ENCODE measurements around the gene CACNA2D3.
"Not testable (repeated sequence)": the region's sequence is repeated elsewhere in the genome, so short reads cannot be mapped to it uniquely, and the experiment has no call there.

Gene CACNA2D3

DNA sequence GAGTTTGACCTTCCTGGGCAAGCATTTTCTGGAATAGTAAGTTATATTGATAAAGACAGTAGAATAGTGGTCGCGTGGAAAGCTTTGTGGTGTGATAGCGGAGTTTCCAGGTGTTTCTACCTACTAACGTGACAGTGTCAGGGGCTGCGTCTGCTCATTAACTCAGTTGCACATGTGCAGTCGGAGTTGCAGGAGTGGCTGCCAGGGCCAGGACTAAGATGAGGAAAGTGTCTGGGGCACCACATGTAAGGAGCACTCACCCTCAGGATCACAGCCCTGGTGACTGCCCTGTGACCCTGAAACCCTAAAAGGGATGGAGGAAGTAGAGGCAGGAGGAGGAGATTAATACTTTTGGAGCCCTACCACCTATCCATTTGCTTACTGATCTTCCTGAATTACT lies 510.5 kb downstream of the CACNA2D3 start:
- H3K56ac ChIP-seq (ENCODE audit: low read length): no peak overlapping the region
- H3K27ac ChIP-seq (ENCODE audit: low read depth, low read length): no peak overlapping the region
- no peak overlapping the region for H4K5ac ChIP-seq (ENCODE audit: low read length)
- peaks cover 4% of the 10 kb centered on the region for H3K79me1 ChIP-seq (ENCODE audit: low read length)
- H3K18ac ChIP-seq (ENCODE audit: low read length): no peak overlapping the region
- WGBS (ENCODE audit: extremely low coverage, insufficient coverage, low lambda C conversion rate): no CpG with 5 or more reads among the region's 6 CpGs
- peaks cover 5% of the 10 kb centered on the region for H3K4me1 ChIP-seq (ENCODE audit: control insufficient read depth, low read depth, low read length)
- no peak overlapping the region for H3K9ac ChIP-seq (ENCODE audit: low read length)
- H3K4ac ChIP-seq (ENCODE audit: low read depth, low read length): no peak overlapping the region
- H3K4me3 ChIP-seq (ENCODE audit: low read length): no peak overlapping the region
- DNase-seq: no peak
- H2AK5ac ChIP-seq (ENCODE audit: low read length): no peak overlapping the region
- no peak overlapping the region for H2BK15ac ChIP-seq (replicated peaks; ENCODE audit: low read depth)
- no peaks in the 10 kb centered on the region for H3K79me2 ChIP-seq (ENCODE audit: control insufficient read depth, insufficient read depth, low read length)
- H2BK5ac ChIP-seq (ENCODE audit: low read length): no peak overlapping the region
- no peak overlapping the region for H3K4me2 ChIP-seq (ENCODE audit: low read length)
- no peak overlapping the region for H3K23ac ChIP-seq (ENCODE audit: low read length)
- H3K36me3 ChIP-seq (ENCODE audit: control insufficient read depth, insufficient read depth, low read length): no peaks in the 10 kb centered on the region
- no peak overlapping the region for H4K8ac ChIP-seq (ENCODE audit: low read depth, low read length)
- no peaks in the 10 kb centered on the region for H3K27me3 ChIP-seq (ENCODE audit: insufficient read depth, low read length, poor library complexity)
- no peak overlapping the region for H2BK120ac ChIP-seq (ENCODE audit: low read depth, low read length)

DNA sequence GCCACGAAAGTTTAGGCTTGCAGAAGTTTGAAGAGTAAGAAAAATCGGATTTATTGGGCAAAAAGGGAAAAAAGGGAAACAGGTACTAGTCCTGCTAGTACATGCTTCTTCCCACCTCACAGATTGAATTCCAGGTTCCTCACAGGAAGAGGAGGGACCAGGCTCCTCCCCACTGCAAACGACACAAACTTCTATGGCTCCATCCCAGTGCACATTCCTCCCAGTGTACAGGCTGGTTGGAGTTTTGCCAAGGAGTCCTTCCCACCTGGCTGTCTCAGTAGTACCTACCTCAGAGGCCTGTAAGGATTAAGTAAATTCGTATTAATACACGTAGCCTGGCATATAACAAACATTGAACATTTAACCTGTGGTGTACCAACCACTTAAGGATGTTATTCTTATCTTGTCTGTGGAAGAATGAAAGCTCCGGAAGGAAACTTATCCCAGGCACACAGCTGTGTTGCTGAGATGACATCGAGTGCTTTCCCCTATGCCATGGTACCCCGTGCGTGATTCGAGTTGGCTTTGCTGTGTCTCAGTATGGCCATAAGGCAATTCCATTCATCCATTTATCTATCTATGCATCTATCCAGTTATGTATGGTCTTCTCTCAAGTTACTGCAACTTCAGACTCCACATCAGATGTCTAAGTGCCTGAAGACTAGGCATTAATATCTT lies 511.2 kb downstream of the CACNA2D3 start:
- WGBS (ENCODE audit: extremely low coverage, insufficient coverage, low lambda C conversion rate): no CpG with 5 or more reads among the region's 10 CpGs
- Histone ChIP-seq H3K79me1 (ENCODE audit: low read length) (peaks cover 4% of the 10 kb centered on the region), H4K8ac (ENCODE audit: low read depth, low read length) (no peak overlapping the region), H2AK5ac (ENCODE audit: low read length) (no peak overlapping the region), H2BK15ac (replicated peaks; ENCODE audit: low read depth) (no peak overlapping the region), H3K79me2 (ENCODE audit: control insufficient read depth, insufficient read depth, low read length) (no peaks in the 10 kb centered on the region), H3K36me3 (ENCODE audit: control insufficient read depth, insufficient read depth, low read length) (no peaks in the 10 kb centered on the region), H3K4ac (ENCODE audit: low read depth, low read length) (no peak overlapping the region), H3K4me1 (ENCODE audit: control insufficient read depth, low read depth, low read length) (peaks cover 5% of the 10 kb centered on the region), H2BK120ac (ENCODE audit: low read depth, low read length) (no peak overlapping the region), H3K27ac (ENCODE audit: low read depth, low read length) (peak overlapping the region; percentile 0), H3K4me2 (ENCODE audit: low read length) (no peak overlapping the region), H4K5ac (ENCODE audit: low read length) (no peak overlapping the region), H3K56ac (ENCODE audit: low read length) (no peak overlapping the region), H3K27me3 (ENCODE audit: insufficient read depth, low read length, poor library complexity) (no peaks in the 10 kb centered on the region), H3K18ac (ENCODE audit: low read length) (no peak overlapping the region), H3K23ac (ENCODE audit: low read length) (no peak overlapping the region), H3K4me3 (ENCODE audit: low read length) (no peak overlapping the region), H3K9ac (ENCODE audit: low read length) (peak overlapping the region; percentile 2), H2BK5ac (ENCODE audit: low read length) (no peak overlapping the region)
- no peak for DNase-seq

DNA sequence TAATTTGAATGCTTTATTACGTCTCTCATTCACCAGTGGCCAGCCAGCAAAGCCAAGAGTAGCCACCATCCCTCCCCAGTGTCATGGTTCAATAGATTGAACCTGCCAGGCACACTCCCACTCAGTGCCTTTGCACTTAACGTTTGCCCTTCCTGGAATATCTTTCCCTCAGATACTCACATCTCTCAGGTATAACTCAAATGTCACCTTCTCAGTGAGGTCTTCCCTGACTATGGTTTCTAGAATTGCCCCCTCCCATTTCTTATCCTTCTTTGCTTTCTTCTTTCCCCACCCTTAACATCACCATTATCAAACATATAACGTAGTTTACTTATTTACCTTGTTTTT lies 511.7 kb downstream of the CACNA2D3 start:
- DNase-seq: no peak
- Histone ChIP-seq H3K27me3 (ENCODE audit: insufficient read depth, low read length, poor library complexity) (no peaks in the 10 kb centered on the region), H2BK120ac (ENCODE audit: low read depth, low read length) (no peak overlapping the region), H2BK5ac (ENCODE audit: low read length) (no peak overlapping the region), H4K8ac (ENCODE audit: low read depth, low read length) (no peak overlapping the region), H3K4me3 (ENCODE audit: low read length) (no peak overlapping the region), H3K27ac (ENCODE audit: low read depth, low read length) (peak overlapping the region; percentile 0), H3K23ac (ENCODE audit: low read length) (no peak overlapping the region), H2AK5ac (ENCODE audit: low read length) (peak overlapping the region; percentile 88), H4K5ac (ENCODE audit: low read length) (no peak overlapping the region), H3K79me1 (ENCODE audit: low read length) (peaks cover 4% of the 10 kb centered on the region), H2BK15ac (replicated peaks; ENCODE audit: low read depth) (no peak overlapping the region), H3K56ac (ENCODE audit: low read length) (peak overlapping the region; percentile 15), H3K18ac (ENCODE audit: low read length) (no peak overlapping the region), H3K9ac (ENCODE audit: low read length) (peak overlapping the region; percentile 2), H3K79me2 (ENCODE audit: control insufficient read depth, insufficient read depth, low read length) (no peaks in the 10 kb centered on the region), H3K4ac (ENCODE audit: low read depth, low read length) (no peak overlapping the region), H3K4me2 (ENCODE audit: low read length) (no peak overlapping the region), H3K4me1 (ENCODE audit: control insufficient read depth, low read depth, low read length) (peaks cover 5% of the 10 kb centered on the region), H3K36me3 (ENCODE audit: control insufficient read depth, insufficient read depth, low read length) (no peaks in the 10 kb centered on the region)
- WGBS (ENCODE audit: extremely low coverage, insufficient coverage, low lambda C conversion rate): 100% methylated on average over 1 of the region's 3 CpGs

DNA sequence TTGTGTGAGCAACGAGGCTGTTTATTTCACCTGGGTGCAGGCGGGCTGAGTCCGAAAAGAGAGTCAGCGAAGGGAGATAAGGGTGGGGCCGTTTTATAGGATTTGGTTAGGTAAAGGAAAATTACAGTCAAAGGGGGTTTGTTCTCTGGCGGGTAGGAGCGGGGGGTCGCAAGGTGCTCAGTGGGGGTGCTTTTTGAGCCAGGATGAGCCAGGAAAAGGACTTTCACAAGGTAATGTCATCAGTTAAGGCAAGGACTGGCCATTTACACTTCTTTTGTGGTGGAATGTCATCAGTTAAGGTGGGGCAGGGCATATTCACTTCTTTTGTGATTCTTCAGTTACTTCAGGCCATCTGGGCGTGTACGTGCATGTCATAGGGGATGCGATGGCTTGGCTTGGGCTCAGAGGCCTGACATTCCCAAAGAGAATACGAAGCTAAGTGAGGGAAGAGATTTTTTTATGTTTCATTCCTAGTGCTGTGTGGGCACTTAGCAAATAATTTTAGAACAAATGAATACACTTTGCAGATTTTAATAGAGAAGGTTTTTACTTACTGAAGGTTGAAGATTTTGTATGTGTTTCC lies 517.5 kb downstream of the CACNA2D3 start:
- not testable (repeated sequence) for H4K5ac ChIP-seq (ENCODE audit: low read length); H3K23ac ChIP-seq (ENCODE audit: low read length); H3K79me2 ChIP-seq (ENCODE audit: control insufficient read depth, insufficient read depth, low read length); H3K79me1 ChIP-seq (ENCODE audit: low read length); H3K56ac ChIP-seq (ENCODE audit: low read length); H3K27ac ChIP-seq (ENCODE audit: low read depth, low read length); H2BK120ac ChIP-seq (ENCODE audit: low read depth, low read length); H2BK15ac ChIP-seq (replicated peaks; ENCODE audit: low read depth); H3K18ac ChIP-seq (ENCODE audit: low read length); H3K36me3 ChIP-seq (ENCODE audit: control insufficient read depth, insufficient read depth, low read length); H3K27me3 ChIP-seq (ENCODE audit: insufficient read depth, low read length, poor library complexity); H3K9ac ChIP-seq (ENCODE audit: low read length); H4K8ac ChIP-seq (ENCODE audit: low read depth, low read length); H3K4me2 ChIP-seq (ENCODE audit: low read length); H2BK5ac ChIP-seq (ENCODE audit: low read length); H2AK5ac ChIP-seq (ENCODE audit: low read length); H3K4ac ChIP-seq (ENCODE audit: low read depth, low read length); H3K4me1 ChIP-seq (ENCODE audit: control insufficient read depth, low read depth, low read length); H3K4me3 ChIP-seq (ENCODE audit: low read length)
- peak; percentile 83 for DNase-seq
- no CpG with 5 or more reads among the region's 12 CpGs for WGBS (ENCODE audit: extremely low coverage, insufficient coverage, low lambda C conversion rate)

DNA sequence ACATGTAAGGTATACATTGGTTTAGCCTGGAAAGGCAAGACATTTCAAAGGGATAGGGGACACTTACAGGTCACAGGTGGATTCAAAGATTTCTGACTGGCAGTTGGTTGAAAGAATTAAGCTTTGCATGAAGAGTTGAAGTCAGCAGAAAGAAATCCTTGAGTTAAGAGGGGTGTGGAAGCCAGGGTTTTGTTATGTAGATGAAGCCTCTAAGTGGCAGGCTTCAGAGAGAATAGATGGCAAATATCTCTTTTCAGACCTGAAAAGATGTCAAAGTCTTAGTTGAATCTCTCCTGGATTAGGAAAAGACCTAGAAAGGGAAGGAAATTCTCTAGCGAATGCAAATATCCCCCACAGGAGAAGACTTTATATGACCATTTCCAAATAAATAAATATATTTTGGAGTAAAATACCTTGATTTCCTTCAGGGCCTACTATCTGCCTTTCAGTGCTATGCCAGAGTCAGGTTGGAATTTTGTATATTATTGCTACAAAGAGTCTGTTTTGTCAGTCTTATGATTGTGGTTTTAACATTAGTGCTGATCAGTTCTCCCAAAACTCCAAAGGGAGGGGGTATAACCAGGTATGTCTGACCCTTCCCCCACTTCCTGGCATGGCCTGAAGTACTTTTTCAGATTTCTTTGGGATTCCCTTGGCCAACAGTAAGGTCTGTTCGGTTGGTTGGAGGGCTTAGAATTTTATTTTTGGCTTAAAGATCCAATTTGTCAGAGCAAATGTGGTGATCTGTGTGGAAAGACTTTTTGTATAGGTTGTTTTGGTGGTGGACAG lies 519.1 kb downstream of the CACNA2D3 start:
- H2BK15ac ChIP-seq (replicated peaks; ENCODE audit: low read depth): peak overlapping the region; percentile 92
- H3K79me1 ChIP-seq (ENCODE audit: low read length): no peaks in the 10 kb centered on the region
- H3K18ac ChIP-seq (ENCODE audit: low read length): peak overlapping the region; percentile 76
- no peak overlapping the region for H3K4ac ChIP-seq (ENCODE audit: low read depth, low read length)
- no peak overlapping the region for H3K4me3 ChIP-seq (ENCODE audit: low read length)
- H4K5ac ChIP-seq (ENCODE audit: low read length): no peak overlapping the region
- peak overlapping the region; percentile 75 for H3K27ac ChIP-seq (ENCODE audit: low read depth, low read length)
- peak overlapping the region; percentile 37 for H2BK5ac ChIP-seq (ENCODE audit: low read length)
- peaks cover 4% of the 10 kb centered on the region for H3K4me1 ChIP-seq (ENCODE audit: control insufficient read depth, low read depth, low read length)
- DNase-seq: peak; percentile 89
- no peak overlapping the region for H3K4me2 ChIP-seq (ENCODE audit: low read length)
- no peak overlapping the region for H3K9ac ChIP-seq (ENCODE audit: low read length)
- H3K79me2 ChIP-seq (ENCODE audit: control insufficient read depth, insufficient read depth, low read length): no peaks in the 10 kb centered on the region
- H3K27me3 ChIP-seq (ENCODE audit: insufficient read depth, low read length, poor library complexity): no peaks in the 10 kb centered on the region
- no peak overlapping the region for H4K8ac ChIP-seq (ENCODE audit: low read depth, low read length)
- no CpG with 5 or more reads among the region's 2 CpGs for WGBS (ENCODE audit: extremely low coverage, insufficient coverage, low lambda C conversion rate)
- peak overlapping the region; percentile 61 for H2BK120ac ChIP-seq (ENCODE audit: low read depth, low read length)
- peak overlapping the region; percentile 40 for H3K56ac ChIP-seq (ENCODE audit: low read length)
- no peak overlapping the region for H3K23ac ChIP-seq (ENCODE audit: low read length)
- H3K36me3 ChIP-seq (ENCODE audit: control insufficient read depth, insufficient read depth, low read length): no peaks in the 10 kb centered on the region
- no peak overlapping the region for H2AK5ac ChIP-seq (ENCODE audit: low read length)
